Retinal pigment epithelial cell (primary cell): ENCODE data around the gene PLEKHA8.

Experiments
- DNase-seq: peaks from one replicate; pipeline ENCODE4 v3.0.0-alpha.2; 2010; ENCODE audit warnings: low read depth
- H3K4me3 ChIP-seq: 2 replicates; pipeline ENCODE4 v1.5.1; 2011; ENCODE audit warnings: mild to moderate bottlenecking, low read length, control low read depth, moderate library complexity
- TF ChIP-seq, protein P1 (sequence below): conservative IDR thresholded peaks from 2 replicates; pipeline ENCODE4 v1.5.1; 2011; ENCODE audit warnings: low read depth, low read length, control low read depth, inconsistent platforms

Gene PLEKHA8

DNA sequence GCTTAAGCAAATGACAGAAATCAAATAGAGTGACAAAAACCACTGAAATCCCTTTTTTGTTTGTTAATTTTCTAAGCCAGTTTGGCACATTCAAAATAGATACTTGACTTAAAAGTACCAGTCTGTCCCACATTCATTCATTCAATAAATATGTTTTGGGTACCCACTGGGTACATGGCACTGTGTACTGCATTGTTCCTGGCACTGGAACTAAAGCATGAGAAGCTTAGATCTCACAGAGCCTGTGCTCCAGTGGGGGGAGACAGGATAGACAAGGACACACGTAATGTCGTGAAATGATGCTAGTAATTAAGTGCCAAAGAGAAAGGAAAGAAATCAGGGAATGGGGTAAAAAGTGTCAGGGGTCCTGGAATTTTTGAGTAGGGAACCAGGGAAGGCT is 119.6 kb downstream of the PLEKHA8 start:
- TF ChIP-seq, protein P1, sequence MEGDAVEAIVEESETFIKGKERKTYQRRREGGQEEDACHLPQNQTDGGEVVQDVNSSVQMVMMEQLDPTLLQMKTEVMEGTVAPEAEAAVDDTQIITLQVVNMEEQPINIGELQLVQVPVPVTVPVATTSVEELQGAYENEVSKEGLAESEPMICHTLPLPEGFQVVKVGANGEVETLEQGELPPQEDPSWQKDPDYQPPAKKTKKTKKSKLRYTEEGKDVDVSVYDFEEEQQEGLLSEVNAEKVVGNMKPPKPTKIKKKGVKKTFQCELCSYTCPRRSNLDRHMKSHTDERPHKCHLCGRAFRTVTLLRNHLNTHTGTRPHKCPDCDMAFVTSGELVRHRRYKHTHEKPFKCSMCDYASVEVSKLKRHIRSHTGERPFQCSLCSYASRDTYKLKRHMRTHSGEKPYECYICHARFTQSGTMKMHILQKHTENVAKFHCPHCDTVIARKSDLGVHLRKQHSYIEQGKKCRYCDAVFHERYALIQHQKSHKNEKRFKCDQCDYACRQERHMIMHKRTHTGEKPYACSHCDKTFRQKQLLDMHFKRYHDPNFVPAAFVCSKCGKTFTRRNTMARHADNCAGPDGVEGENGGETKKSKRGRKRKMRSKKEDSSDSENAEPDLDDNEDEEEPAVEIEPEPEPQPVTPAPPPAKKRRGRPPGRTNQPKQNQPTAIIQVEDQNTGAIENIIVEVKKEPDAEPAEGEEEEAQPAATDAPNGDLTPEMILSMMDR: no peak
- DNase-seq: no peak
- H3K4me3 ChIP-seq: no peak overlapping the region

DNA sequence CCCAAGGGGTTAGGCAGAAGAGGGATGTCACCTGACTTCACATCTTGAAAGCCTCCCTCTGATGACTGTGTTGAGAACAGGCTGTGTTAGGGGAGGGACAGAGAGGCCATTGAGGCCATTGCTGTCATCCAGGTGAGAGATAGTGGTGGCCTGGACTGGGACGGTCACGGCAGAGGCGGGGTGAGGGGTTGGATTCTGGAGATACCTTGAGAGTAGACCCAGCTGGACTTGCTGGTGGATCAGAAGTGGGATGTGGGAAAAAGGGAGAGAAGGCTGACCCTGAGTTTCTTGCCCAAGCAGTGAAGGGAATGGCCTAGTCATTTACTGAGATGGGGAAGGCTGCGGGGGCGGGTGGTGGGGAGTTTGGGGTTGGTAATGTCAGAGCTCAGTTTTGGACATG is 120.2 kb downstream of the PLEKHA8 start:
- DNase-seq: no peak
- no peak overlapping the region for H3K4me3 ChIP-seq
- TF ChIP-seq, protein P1: no peak

DNA sequence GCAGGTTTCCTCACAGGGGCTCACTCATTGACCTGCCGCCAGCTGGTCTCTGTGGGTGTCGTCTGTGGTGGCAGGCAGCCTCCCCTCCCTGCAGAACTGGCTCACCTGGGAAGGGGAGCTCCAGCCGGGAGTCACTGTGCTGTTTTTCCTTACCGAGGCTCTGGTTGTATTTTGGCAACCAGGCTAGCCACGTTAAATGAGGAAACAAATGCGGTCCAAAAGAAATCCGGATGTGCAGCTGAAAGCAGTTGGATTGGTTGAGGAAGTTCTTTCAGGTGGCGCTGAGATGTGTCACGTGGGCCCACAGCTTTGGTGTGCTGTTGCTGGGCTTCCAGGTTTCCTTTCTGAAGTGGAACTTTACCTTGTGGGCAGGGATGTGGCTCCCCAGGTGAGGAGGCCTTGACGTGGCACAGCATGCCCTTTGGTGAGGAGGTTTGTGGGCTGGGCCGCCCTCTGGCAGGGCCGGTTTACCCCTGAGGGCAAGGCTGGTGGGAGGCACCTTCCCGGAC is 120.8 kb downstream of the PLEKHA8 start:
- H3K4me3 ChIP-seq: no peak overlapping the region
- no peak for DNase-seq
- TF ChIP-seq, protein P1: no peak

DNA sequence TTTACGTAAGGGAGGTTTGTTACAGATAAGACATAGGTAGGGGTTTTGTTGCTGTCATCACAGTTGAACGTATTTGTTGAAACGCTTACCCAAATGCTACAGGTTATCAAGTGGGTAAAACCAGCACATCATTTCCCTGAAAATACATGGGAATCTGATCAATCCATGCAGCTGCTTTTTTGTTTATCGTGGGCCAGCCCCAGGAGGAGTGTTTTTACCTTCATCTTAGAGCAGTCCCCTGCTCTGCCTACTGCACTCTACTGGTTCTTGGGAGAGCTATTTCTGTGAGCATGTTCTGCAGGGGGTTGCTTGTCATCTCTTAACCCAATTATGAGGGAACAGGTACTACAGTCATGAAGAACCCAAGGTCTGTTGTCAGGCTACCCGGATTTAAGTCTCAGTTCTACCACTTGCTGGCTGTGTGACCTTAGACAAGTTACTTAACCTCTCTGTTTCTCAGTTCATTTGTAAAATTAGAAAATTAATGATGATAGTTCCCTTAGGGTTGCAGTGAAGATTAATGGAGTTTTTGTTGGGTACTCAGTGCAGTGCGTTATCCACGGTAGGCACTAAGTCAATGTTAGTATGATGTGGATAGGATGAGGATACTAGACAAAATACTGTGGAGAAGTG is 121.5 kb downstream of the PLEKHA8 start:
- DNase-seq: no peak
- TF ChIP-seq, protein P1: no peak
- H3K4me3 ChIP-seq: no peak overlapping the region

DNA sequence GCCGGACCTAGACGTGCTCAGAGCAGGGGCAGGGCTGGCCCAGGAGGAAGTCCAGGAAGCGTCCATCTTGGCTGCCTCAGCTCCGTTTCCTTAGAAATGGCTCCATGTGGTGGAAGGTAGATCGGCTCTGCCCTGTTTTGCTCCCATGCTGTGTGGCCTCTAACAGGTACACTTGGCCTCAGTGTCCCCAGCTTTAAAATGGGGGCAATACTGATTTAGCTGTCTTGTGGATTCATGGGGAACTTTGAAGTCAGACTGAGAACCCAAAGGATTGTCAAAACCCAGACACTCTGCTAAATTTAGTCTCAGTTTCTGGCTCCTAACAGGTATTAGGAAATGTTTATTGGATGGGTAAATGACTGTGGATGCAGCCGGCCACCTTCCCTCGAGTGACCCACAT is 122.5 kb downstream of the PLEKHA8 start:
- H3K4me3 ChIP-seq: no peak overlapping the region
- no peak for DNase-seq
- TF ChIP-seq, protein P1: no peak

DNA sequence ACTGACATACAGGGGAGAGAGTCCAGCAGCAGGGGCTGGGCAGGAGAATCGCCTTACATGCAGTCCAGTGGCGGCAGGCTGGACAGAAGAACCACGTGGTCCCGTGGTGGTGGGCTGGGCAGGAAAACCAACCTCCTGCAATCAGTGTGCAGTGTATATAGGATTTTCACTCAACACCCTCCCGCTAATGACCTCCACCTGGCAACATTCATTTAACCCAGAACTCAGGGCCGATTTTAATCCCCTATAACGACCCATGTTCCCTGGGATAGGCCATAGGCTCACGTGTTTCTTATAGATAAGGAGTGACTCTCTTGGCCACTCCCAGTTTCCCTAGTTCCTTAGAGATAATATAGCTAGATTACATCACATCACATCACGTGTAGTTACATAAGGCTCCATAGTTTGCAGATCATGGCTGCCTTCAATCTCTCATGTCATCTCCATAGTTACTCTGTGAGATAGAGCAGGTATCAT is 125.9 kb downstream of the PLEKHA8 start:
- DNase-seq: no peak

More for the DNA sequence above, 125.9 kb downstream of the PLEKHA8 start:
- TF ChIP-seq, protein P1: no peak
- H3K4me3 ChIP-seq: no peak overlapping the region
